HL-60/S4 treated with phorbol 12-myristate 13-acetate at 8.2 ng/mL for 4 days and 3 days (cell line): ENCODE measurements around the gene CEP57L1.

ENCODE experiments used
- in situ Hi-C: fragments of 300-500 bp; cut with MboI; formaldehyde crosslinking; loops from 2 replicates; pipeline ENCODE4 v1.15.0; 2022; ENCODE audit warnings: low sequenced_read_pairs

Gene CEP57L1

DNA sequence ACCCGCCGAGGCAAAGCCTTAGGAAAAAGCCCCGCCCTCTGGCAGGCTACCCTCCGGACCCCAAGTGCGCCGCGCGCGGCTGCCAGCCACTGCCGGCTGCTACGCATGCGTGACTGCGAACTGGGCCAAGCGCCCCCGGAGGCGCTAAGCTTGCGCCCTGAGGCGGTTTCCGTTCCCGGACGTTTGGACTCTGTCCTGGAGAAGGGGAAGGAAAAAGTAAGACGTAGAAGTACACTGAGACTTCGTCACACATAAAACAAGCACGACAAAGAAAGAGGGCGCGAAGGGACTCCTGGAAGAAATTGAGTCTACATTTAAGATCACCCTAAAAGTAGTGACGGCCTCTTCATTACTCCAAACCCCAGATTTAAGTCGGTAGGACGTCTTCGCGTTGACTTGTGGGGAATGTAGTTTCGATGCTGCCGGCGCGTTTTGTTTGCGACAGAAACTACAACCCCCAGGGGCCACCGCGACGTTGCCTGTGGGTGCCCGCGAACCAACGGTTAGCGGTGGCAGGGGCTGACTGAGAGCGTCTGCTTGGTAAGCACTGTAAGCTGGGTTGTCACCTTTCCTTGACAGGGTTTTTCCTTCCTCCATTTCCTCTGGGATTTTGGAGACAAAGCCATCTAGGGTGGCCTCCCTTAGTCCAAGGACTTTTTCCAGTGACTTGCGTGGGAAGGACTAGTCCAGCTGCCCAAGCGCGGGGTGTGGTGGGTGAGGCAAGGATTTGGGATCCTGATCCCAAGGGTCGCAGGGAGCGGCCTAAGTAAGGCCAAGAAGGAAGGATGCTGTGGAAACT lies at the start of gene CEP57L1:
TSS of gene CEP57L1 (plus strand) at position 472 of the 799 bp plus-strand sequence. CDS start 49,715 bp downstream, outside the sequence.
- in situ Hi-C loops, result no loop called here

DNA sequence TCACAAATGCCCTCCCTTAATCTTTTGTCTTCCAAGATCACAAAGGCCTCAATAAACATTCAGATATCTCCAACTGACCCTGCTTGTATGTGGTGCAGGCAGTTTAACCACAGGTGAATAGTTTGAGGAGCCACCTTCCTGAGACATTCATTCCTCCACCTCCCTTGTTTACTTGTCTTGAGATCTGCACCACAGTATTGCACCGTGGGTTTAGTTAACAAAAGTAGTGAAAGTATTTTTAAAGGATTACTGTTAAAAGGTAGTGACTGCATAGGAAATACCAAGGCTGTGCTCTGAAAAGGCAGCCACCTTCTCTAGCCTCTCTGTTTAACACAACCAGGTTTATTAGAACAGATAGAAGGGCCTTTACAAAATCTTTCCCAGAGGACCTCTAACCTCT lies 47.1 kb upstream of the CEP57L1 start:
- in situ Hi-C loops, result no loop called here

DNA sequence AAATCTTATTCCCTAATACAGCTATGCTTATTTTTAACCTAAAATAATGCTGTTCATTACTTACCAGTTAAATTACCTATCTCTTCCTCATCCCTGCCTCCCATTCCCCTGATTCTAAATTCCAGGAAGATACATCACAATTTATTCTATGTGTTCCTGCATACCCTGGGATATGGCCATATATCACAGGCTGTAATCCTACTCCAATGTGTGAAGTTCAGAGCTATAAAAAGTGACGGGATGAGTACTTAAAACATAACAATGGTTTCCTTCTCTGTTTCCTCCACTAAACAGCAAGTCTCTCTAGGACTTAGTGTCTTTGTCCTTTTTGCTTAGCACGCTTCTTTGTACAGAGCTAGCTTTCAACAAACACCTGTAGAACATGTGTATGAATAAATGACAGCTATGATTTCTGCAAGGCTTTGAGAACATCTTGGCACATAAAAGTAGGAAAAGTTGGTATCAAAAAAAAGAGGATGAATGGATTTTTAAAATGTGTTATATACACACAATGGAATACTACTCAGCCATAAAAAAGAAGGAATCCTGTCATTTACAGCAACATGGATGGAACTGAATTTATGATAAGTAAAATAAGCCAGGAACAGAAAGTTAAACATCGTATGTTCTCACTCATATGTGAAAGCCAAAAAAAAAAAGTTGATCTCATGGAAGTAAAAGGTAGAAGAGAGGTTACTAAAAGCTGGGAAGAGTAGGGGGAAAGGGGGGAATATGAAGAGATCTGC lies 46.5 kb upstream of the CEP57L1 start:
- in situ Hi-C loops, result no loop called here

DNA sequence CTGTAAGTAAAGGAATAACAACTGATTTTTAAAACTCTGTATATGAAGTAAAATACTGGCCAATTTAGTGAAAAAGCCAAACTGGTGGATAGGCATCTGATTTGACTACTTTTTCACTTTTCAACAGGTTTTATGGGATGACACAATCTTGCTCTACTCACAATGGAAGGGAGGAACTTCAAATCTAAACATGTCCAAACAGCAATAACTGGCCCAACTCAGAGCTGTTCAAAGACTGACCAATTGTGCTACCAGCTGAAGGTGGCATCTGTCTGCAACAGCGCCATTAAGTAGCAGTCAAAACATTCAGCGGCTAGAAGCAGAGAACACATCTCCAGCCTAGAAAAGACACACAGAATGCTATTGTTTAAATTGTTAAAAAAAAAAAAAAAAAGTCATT lies 45.3 kb upstream of the CEP57L1 start:
- in situ Hi-C loops, result no loop called here

DNA sequence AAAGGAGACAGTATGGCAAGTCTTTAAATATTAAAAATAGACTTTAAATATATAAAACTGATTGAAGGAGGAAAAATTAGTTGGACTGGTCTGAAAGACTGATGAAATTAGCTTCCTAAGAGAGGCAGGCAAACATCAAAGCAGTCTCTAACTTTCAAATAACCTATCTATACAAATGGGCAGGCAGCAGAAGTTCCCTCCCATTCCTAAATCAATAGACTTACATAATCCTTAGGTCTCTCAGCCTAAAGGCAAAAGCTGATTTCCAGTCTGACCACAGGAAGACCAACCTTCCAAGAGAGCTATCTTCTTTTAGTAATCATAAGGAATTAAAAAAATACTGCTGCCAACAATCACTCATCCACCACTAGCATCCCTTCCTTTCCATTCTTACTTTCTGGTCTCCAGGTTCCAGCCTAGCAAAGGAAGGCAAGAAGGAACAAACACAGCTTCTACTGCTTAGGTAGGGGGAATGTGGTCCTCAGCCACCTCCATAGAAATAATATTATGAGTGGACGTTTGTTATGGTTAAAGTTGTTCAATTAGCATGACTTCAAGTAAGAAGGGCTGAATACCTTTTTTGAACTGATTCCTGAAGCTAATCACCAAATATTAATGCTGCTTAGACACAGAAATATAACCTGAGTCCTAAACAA lies 44.7 kb upstream of the CEP57L1 start:
- in situ Hi-C loops, result no loop called here

DNA sequence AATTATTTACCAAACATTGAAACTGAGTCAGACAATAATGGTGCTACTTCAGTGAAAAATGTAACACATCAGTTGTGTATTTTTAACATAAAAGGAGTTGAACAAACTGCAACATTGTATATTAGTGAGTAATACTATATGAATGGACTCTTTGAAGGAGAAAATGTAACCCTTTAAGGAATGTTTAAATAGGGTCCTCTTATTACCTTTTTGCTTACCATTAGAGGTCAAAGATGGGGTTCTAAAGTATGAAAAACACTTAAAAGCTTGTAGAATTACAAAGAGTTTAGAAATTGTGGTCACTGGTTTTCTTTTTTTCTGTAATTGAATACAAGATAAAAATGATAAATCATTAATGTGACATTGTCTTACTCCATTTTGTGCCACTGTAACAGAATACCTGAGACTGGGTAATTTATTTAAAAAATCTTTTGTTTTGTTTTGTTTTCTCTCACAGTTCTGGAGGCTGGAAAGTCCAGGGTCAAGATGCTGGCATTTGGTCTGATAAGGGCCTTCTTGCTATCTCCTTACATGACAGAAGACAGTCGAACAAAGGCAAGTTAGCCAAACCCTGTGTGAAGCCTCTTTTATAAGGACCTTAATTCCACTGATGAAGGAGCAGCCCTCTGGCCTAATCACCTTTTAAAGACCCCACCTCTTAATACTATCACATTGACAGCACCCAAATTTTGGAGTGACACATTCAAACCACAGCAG lies 43.8 kb upstream of the CEP57L1 start:
- in situ Hi-C loops, result no loop called here

DNA sequence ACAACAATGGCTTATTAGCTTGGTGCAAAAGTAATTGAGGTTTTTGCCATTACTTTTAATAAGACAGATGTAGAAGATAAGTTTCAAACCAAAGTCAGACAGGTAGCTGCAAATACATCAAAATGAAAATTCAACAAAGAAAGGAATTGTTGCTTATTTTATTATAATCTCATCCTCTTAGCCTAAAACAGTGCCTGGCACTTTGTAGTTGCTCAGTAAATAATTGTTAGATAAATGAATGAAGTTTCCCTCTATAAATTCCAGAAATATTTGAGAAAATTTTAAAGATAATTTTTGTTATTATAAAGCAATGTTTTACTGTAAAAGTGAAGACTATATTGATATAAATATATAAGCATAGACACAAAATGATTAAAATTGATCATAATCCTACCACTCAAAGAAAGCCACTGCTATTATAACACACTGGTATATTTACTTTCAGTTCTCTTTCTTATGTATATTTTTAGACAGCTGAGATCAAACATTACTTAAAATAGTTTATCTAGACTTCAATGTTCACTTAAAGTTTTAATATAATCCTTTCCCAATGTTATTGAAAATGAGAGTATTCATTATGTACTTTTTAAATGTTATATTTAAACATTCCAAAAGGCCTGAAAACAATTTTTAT lies 43.2 kb upstream of the CEP57L1 start:
- in situ Hi-C loops, result no loop called here

DNA sequence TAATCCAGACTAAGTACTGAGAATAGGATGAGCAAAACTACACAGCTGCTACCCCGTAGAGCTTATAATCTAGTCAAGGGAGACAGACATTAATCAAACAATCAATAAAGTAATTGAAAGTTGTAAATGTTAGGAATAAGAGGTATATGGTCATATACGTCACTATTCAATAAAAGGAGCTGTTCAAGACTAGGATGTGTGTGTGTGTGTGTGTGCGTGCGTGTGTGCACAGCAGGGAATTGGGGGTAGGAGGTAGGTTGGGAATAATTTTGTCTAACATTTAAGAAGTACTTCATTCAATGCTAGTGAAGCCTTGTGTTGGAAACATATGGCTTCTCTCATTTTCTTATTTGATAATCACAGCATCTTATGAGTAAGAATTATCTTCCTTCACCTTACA lies 42.5 kb upstream of the CEP57L1 start:
- in situ Hi-C loops, result no loop called here

DNA sequence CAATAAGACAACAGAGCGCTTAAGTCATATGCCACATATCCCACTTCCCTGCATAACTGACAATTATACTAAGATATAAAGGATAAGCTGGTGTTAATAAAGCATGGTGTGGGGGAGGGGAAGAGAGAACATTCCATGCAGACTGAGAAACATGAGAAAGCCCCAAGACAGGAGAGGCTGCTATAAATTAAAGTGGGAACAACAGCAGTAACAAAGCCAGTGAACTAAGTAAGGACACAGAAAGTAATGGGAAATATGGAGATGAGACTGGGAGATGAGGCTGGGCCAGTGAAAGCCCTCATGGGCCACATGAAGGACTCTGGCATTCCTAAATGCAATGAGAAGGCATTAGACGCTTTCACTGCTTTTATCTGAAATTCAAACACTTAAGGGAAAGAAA lies 42.0 kb upstream of the CEP57L1 start:
- in situ Hi-C loops, result no loop called here

DNA sequence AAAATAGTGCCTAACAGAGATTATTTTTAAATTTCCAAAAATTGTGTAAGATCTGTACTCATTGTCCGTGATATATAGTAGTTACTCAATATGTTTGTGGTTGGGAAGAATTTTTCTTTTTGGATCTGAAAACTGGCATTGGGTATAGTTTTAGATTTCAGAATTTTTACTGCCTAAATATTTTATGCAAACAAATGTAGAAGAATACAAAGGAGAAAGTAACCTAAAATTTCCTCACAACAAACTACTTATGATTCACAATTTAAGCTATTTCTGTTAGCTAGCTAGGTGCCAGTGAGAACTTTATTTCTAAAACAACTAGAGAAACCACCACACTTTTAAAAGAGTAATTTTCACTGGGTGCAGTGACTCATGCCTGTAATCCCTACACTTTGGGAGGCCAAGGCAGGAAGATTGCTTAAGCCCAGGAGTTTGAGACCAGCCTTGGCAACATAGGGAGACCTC lies 39.5 kb upstream of the CEP57L1 start:
- in situ Hi-C loops, result no loop called here

DNA sequence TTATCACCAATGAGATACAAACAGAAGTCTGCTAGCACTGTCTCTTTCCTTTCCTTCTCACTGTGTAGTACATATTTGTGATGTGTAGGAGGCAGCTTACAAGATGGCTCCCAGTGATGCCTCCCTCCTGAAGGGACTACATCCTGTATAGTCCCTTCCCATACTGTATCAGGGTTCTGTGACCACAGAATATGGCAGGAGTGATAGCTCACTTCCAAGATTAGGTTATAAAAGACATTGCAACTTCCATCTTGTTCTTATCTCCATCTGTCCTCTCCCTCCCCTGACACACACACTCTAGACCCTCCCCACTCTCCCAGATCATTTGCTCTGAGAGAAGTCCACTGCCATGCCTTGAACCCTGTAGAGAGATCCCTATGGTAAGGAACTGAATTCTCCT lies 38.6 kb upstream of the CEP57L1 start:
- in situ Hi-C loops, result no loop called here

DNA sequence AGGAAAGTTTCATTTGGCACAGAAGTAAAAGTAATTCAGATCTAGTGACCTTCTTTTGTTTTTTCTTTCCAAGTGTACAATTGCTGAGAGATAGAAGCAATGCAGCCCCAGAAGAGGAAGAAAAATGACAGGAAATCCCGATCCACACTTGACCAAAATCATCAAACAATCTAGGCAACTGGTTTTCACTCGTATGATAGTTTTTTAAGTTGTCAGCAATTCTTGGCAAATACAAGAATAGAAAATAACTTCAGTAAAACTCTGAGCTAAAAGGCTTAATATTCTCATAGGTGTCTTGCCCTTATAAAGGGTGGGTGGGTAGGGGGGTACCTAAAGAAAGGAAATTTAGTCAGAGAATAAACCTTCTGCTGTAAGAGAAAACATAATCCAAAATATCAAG lies 36.7 kb upstream of the CEP57L1 start:
- in situ Hi-C loops, result no loop called here

DNA sequence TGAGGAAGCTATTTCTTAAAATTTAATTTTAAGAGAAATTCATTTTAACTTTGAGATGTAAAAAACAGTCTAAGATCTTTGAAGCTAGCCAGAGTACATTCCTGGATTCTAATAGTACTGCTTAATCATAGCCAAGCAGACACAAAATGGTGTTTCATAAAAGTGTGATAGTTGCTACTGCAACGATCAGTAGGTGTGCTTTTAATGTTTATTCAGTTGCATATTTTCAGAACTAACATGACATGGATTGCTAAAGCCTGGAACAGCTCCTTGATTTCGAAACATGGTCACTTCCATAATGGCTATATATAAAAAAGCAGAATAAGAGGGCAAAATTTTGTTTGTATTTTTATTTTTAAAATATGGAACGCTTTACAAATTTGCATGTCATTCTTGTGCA lies 36.2 kb upstream of the CEP57L1 start:
- in situ Hi-C loops, result no loop called here

DNA sequence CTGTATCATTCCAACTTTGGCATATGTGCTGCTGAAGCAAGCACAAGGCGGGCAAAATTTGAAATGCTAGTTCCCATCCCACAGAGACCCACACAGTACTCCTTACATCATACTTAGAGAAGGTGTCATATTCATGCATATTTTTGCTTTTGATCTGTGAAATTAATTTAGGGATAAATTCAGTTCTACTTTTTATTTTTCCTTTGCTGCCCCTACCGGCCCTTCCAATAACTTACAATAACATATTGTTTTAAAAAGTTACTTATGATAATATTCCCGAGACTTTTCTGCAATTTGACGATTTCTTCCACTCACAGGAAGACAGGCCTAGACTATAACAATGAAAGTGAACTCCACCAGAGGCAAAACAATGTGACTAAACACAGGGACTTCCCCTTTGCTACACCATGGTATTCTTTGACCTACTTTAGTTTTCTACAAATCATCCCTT lies 35.7 kb upstream of the CEP57L1 start:
- in situ Hi-C loops, result loop anchor here (10.0 kb wide), 1 partner anchor 515 kb away; no protein-coding TSS in a partner anchor

DNA sequence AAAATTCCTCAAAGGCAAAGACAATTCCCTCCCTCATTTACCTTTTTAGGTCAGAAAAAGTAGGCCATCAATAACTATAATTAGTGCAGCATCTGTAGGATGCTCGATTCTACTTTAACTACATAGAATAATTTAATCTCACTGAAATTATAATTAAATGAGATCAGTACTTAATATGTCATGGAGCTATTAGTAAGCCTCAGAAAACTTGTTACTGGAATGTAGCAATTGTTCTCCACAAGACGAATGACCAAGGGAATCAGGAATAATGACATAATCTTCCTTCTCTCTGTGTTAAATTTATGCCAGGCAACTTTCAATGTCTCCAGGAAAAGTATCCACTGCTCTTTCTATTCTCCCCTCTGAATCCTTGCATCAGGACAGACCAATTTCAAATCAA lies 34.7 kb upstream of the CEP57L1 start:
- in situ Hi-C loops, result loop anchor here (10.0 kb wide), 1 partner anchor 516 kb away; no protein-coding TSS in a partner anchor

DNA sequence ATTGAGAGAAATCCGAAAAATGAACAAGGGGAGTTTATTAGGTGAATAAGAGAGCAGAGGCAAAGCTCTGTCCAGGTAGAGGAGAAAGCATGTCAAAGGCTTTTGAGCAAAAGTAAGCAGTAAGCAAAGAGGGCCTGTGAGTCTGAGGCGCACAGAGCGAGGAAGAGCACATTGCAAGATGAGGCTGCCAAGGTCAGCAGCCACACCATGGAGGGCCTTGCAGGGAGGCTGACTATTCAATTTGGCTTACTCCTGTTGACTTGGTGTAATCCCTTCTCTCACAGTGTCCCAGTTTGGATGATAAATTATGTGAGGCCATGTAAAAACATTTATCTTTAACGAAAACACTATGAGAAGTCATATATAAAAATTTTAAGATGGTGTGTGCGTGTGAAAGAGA lies 33.1 kb upstream of the CEP57L1 start:
- in situ Hi-C loops, result loop anchor here (10.0 kb wide), 1 partner anchor 517 kb away; no protein-coding TSS in a partner anchor

DNA sequence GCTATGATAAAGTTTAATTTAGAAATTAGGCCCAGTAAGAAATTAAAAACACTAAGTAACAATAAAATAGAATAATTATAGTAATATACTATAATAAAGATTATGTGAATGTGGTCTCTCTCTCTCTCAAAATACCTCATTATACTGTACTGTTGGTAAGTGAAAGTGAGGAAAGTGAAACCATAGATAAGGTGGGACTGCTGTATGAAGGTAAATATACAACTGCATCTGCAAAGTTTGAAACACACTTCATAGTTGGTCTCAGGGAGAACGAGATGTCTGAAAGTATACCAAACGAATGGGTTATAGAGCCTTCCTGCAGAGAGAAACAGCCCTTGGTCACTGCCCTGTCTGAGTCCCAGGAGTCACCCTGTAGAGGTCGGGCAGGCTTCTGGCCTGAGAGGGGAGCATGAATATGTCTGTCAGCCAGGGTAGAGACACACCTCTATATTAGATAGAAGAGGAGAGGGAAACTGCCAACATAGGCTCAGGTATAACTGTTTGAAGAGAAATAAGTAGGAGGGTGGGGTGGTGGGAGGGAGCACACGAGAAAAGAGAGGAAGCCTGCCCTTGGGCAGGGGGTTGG lies 32.4 kb upstream of the CEP57L1 start:
- in situ Hi-C loops, result loop anchor here (10.0 kb wide), 1 partner anchor 518 kb away; no protein-coding TSS in a partner anchor

DNA sequence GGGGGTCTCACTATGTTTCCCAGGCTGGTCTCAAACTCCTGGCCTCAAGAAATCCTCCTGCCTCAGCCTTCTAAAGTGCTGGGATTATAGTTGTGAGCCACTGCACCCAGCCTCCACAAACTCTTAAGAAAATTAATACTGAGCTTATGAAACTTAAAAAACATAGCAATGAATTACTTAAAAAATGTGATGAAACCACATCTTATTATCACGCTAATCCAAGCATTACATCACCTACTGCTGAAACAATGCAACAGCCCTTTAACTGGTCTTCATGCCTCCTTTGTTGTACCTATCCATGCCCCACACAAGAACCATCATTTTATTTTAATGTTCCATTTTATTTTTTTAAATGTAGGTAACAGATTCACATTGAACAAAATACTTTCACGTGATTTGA lies 25.6 kb upstream of the CEP57L1 start:
- in situ Hi-C loops, result loop anchor here (10.0 kb wide), 1 partner anchor 525 kb away; no protein-coding TSS in a partner anchor

DNA sequence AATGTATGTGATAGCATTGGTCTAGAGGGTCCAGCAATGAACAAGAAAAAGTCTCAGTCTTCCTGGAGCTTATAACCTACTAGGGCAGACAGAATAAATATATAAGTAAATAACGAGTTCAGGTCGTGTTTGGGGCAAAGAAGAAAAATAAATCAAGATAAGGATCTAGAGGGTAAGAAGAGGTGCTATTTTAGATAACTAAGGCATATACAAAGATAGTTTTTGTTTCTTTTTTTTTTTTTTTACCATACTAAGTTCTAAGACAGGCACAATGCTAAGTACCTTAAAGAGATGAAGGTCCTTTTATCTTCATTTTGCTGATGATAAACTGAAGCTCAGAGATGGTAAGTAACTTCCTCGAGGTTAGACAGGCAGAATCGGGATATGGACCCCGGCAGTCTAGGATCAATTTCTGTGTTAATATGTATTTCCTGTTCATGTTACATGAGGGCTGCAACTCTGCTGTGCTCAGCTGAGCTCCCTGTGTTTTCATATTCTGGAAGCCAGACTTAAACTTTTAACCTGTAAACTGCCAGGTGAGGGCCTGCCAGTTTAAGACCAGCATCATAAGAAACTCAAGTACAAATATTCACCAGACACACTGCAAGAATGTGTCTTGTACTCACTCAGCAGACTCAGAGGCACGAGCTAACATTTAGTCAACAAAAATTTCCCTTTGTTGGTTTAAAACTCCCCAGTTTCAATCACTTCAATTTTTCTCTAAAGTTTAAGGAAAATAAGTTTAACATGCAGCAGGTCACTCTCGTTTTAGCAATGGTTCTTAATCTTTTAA lies 24.0 kb upstream of the CEP57L1 start:
- in situ Hi-C loops, result no loop called here
